AG09319 (cell line): Measurements from ENCODE around the gene TSC1.
A peak's percentile ranks its signal among the peaks of the same experiment; 100 is the strongest.

Experiments
- DNase-seq: peaks from one replicate; pipeline ENCODE4 v3.0.0-alpha.2; 2010; ENCODE audit warnings: low read depth; ENCODE audit errors: extremely low read depth
- TF ChIP-seq, protein P1 (sequence below): IDR thresholded peaks from 2 replicates; pipeline ENCODE4 v1.5.1; 2011; ENCODE audit warnings: low read depth, mild to moderate bottlenecking, inconsistent platforms, low read length, moderate library complexity

TSC1 gene

DNA sequence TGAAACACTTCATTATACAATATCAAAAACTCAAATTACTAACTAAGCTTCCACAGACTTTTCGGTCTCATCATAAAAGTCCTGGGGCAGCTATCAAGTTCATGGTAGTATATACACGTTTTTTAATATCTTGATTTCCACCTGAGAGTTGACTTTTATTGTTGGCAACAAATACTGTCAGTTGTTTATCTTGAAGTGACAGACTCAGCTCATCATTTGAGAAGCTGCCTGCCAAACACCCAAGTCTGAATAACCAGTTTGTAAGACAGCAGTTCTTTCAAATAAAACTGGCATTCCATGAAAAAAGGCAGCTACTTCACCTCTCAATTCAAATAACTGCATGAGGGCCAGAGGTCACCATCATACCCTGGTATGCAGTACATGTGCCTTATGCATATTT lies 35.1 kb downstream of the TSC1 start:
- TF ChIP-seq, protein P1, sequence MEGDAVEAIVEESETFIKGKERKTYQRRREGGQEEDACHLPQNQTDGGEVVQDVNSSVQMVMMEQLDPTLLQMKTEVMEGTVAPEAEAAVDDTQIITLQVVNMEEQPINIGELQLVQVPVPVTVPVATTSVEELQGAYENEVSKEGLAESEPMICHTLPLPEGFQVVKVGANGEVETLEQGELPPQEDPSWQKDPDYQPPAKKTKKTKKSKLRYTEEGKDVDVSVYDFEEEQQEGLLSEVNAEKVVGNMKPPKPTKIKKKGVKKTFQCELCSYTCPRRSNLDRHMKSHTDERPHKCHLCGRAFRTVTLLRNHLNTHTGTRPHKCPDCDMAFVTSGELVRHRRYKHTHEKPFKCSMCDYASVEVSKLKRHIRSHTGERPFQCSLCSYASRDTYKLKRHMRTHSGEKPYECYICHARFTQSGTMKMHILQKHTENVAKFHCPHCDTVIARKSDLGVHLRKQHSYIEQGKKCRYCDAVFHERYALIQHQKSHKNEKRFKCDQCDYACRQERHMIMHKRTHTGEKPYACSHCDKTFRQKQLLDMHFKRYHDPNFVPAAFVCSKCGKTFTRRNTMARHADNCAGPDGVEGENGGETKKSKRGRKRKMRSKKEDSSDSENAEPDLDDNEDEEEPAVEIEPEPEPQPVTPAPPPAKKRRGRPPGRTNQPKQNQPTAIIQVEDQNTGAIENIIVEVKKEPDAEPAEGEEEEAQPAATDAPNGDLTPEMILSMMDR: no peak
- no peak for DNase-seq

- TF ChIP-seq, protein P1: no peak
- no peak for DNase-seq
These were observed 35.8 kb downstream of the TSC1 start for GRCh38 chr9:132908635-132909034.

DNA sequence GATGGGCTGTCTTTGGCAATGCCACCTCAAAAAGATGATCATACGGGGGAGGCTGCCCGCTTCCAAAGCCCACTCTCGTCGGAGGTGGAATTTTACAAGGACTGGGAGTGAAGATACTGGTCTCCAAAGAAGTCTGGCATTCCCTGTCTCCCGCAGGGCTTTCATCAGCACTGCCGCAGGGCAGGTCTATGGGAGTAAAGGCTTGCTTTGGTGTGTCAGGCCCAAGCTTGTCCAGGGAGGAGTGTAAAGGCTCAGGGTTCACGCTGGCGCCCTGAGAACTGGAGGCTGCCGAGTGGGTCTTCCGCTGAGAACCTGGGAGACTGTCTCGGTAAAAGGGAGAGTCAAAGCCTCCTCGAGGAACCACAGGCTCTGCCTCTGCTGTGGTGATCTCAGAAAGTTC lies 38.7 kb downstream of the TSC1 start:
- TF ChIP-seq, protein P1: no peak

GRCh38 chr9:132903574-132904492 lies 40.6 kb downstream of the TSC1 start:
- TF ChIP-seq, protein P1: no peak
- DNase-seq: no peak

More for the DNA sequence above, 38.7 kb downstream of the TSC1 start:
- no peak for DNase-seq

GRCh38 chr9:132901858-132902831 lies 42.3 kb downstream of the TSC1 start:
- TF ChIP-seq, protein P1: peak; percentile 83
- DNase-seq: peak; percentile 52

DNA sequence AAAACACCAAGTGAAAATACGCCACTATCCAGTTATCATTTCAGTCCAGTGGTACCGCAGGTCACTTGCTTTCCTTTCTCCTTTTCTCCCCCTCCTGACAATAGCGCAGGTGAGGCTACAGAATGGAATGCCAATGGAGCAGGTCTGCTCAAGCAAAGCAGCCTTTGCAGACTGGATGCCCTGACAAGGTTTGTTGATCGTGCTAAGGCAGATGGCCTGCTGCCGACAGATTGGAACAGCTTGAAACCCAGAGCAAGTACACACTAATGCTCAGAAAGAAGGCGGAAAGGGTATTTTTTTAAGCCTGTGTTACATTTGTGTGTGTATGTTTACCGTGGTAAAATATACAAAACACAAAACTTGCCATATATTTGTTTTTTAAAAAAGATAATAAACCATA lies 46.4 kb downstream of the TSC1 start:
- no peak for DNase-seq
- TF ChIP-seq, protein P1: no peak
